ENCODE data around the gene DMXL1.

GRCh38 chr5:119031905-119032304, 39.0 kb upstream of the DMXL1 start:
- TF ChIP-seq REST (IDR thresholded peaks at IDR 0.05; ENCODE audit: low read depth) = no peak
- TF ChIP-seq NFIC (IDR thresholded peaks at IDR 0.05) = no peak
- no peak for TF ChIP-seq TEAD4 (IDR thresholded peaks at IDR 0.05)
- no peak for TF ChIP-seq USF1 (IDR thresholded peaks at IDR 0.05)
- no peak for TF ChIP-seq RAD21 (IDR thresholded peaks at IDR 0.05; ENCODE audit: low read depth)
- no peak for TF ChIP-seq CEBPB (IDR thresholded peaks at IDR 0.05)
- TF ChIP-seq EP300 (IDR thresholded peaks at IDR 0.05; ENCODE audit: borderline replicate concordance) = no peak
- no peak for TF ChIP-seq TAF1 (IDR thresholded peaks at IDR 0.05; ENCODE audit: low read depth)
- no peak for TF ChIP-seq YY1 (IDR thresholded peaks at IDR 0.05; ENCODE audit: low read depth)
- no peak for TF ChIP-seq FOXM1 (IDR thresholded peaks at IDR 0.05; ENCODE audit: borderline replicate concordance, low read depth)

Data from Ishikawa (cell line).